Measurements from ENCODE around the gene WDFY4. TPM values are rescaled to one million over a fixed set of nuclear protein-coding genes. Genes with fewer than 3 reads are reported as not detected.

The WDFY4 gene
- total RNA-seq, 1 donor from 2014 or later = not detected

GRCh38 chr10:48656241-48656913 is 28.3 kb upstream of the WDFY4 start:
- peak; percentile 70 for DNase-seq (ENCODE audit: low read depth)

DNA sequence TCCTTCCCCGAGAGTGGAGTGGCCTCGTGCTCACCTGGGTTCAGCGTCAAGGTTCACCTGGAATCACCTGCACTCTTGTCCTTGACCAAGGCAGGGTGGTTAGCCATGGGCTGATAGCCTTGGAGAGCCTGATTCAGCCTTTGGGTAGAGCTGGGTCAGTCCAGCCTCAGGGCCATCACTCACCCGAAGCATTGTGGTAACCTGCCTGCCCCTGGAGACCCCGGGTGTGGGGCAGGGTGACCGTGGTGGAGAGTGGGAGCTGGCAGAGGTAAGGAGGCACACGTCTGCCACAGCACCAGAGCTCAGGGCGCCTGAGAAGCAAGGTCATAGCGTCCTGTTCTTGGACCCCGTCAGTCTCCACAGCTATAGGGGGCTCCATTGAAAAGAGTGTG is 27.8 kb upstream of the WDFY4 start:
- no peak for DNase-seq (ENCODE audit: low read depth)

- DNase-seq (ENCODE audit: low read depth) = no peak
Observed at GRCh38 chr10:48657416-48657815, 27.3 kb upstream of the WDFY4 start.

- peak; percentile 48 for DNase-seq (ENCODE audit: low read depth)
Observed at GRCh38 chr10:48658243-48658974, 26.3 kb upstream of the WDFY4 start.

DNA sequence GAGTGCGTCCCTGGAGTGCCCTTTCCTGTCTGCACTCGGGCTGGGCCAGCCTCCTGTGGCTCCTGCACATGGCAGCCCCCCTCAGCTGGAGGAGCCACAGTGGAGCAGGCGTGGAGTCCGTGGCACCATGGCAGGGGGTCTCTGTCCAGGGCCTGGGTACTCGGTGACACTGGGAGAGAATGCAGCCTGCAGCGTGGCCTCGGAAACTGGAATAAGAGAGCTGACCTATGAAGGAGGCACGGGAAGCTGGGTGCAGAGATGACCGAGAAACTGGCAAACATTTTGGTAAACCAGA is 25.8 kb upstream of the WDFY4 start:
- DNase-seq (ENCODE audit: low read depth) = no peak

DNA sequence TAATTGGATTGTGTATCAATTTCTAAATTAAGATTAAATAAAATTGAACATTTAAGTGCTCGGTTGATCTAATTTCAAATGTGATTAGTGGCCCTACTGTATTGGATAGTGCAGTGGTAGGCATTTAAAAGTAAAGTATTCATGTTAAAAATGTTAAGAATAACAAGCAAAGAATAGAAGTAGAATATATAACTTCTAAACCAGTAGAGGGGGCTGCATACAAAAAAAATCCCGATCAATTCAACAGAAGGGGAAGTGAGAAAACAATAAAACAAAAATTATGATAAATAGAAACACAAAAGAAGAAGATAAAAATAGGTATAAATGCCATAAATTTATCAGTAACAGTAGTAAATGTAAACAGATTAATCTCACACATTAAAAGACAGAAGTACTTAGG is 24.9 kb upstream of the WDFY4 start:
- DNase-seq (ENCODE audit: low read depth) = no peak

DNA sequence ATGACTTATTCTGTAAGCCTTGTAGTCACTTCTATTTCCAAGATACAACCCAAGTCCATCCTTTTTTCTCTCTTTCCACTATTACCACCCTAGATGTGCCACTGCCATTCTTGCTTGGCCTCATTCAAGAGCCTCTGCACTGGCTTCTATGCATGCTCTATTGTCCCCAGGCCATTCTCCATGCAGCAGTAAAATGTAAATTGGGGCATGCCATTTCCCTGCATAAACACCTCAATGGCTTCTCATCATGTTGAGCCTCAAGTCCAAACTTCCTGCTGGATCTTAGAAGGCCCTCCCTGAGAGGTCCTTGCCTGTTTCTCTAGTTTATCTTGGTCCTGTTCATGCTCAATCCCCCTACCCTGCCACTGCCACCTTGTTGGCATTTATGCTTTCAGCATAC is 23.2 kb upstream of the WDFY4 start:
- DNase-seq (ENCODE audit: low read depth) = no peak

DNA sequence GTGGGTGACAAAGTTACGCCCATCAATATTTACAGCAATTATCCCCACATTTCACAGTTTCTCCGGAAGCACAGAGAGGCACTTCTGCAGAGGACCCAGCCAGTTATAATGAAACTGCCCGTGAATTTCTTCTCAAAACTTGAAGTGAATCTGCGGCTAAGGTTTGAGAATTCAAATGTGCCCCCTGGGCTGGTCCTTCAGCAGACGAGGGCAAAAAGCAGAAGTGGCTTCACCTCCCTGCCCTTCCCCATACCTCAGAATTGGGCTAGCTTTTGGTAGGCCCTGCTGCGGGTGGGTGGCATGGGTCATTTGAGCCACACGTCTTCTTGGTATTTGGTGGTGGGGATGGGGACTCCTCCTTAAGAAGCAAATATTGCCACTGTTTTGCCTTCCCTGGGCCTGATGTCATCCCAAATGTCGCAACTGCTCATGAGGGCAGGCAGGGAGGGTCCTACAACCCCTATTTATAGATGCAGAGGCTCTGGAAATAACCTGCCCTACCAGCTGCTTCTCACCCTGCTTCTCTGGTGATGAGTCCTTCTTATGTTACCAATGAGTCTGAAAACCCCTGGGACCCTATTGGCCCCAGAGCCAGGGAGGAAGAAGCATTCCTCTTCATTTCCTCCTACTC is 16.6 kb upstream of the WDFY4 start:
- DNase-seq (ENCODE audit: low read depth) = no peak

- peak; percentile 7 for DNase-seq (ENCODE audit: low read depth)
Observed at GRCh38 chr10:48670978-48671913, 13.4 kb upstream of the WDFY4 start.

GRCh38 chr10:48671914-48672595 is 12.6 kb upstream of the WDFY4 start:
- no peak for DNase-seq (ENCODE audit: low read depth)

GRCh38 chr10:48672596-48673265 is 11.9 kb upstream of the WDFY4 start:
- DNase-seq (ENCODE audit: low read depth) = no peak

DNA sequence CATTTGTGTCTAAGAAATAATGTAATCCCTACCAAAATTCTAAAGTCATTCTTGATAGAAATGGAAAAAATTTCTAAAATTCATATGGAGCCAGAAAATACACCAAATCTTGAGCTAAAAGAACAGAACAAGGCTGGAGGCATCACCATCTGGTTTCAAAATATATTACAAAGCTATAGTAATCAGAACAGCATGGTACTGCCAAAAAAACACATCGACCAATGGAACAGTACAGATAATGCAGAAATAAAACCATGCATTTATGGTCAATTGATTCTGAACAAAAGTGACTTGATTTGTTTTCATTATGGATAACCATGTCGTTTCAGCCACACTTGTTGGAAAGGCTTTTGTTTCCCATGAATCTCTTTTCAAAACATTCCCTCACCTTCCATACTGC is 7.0 kb upstream of the WDFY4 start:
- no peak for DNase-seq (ENCODE audit: low read depth)

GRCh38 chr10:48678041-48678440 is 6.6 kb upstream of the WDFY4 start:
- DNase-seq (ENCODE audit: low read depth) = no peak

GRCh38 chr10:48681740-48682139 is 2.9 kb upstream of the WDFY4 start:
- DNase-seq (ENCODE audit: low read depth) = no peak

GRCh38 chr10:48682265-48682664 is 2.4 kb upstream of the WDFY4 start:
- DNase-seq (ENCODE audit: low read depth) = no peak

GRCh38 chr10:48683424-48683823 is 1.2 kb upstream of the WDFY4 start:
- no peak for DNase-seq (ENCODE audit: low read depth)

DNA sequence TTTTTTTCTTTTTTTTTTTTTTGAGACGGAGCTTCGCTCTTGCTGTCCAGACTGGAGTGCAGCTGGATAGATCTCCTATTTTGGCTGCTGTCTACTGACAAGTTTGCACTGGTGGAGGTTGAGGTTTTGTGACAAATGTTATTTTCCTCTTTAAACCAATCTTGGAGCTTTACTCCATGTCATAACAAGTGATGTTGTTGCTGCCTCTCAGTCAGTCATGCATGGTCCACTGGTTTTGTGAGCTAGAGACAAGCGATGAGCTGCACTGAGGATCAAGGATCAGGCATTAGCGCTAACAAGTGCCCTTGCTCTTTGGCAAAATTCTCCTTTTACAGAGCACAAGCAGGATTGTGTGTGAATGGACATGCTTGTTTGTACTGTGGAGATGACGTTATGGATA is 805 bp upstream of the WDFY4 start:
- DNase-seq (ENCODE audit: low read depth) = peak; percentile 34

GRCh38 chr10:48684463-48684791 is 246 bp upstream of the WDFY4 start:
- DNase-seq (ENCODE audit: low read depth) = no peak

DNA sequence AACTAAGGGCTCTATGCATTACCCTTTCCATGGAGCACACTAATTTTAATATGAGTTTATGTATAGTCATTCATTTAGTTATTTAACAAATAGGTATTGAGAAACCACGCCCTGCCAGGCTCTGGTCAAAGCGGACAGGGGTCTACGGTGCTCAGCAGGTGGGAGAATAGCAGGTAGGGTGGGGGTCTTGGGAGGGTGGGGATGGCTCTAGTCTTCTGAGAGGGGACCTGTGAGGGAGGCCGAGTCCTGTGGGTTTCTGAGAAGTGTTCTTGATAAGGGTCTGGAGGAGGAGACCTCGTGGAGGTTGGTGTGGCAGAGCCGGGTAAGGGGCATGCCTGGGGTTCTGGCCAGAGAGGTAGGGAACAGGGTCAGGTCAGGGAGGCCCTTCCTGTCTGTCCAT is 1.1 kb downstream of the WDFY4 start:
- DNase-seq (ENCODE audit: low read depth) = no peak

GRCh38 chr10:48690791-48691660 is 6.4 kb downstream of the WDFY4 start:
- DNase-seq (ENCODE audit: low read depth) = no peak
